ENCODE results near the gene DIPK1A. TPM values are rescaled to one million over a fixed set of nuclear protein-coding genes. Genes with fewer than 3 reads are reported as not detected.

Gene DIPK1A
- 10 to 100 TPM; 17.7 to 19.1 TPM for total RNA-seq

GRCh38 chr1:92961131-92961895, at the start of gene DIPK1A:
TSS of gene DIPK1A (minus strand) at chr1:92961462. CDS start at chr1:92961429, 33 bp downstream.
- ChIA-PET CTCF (interaction anchor here (0.6 to 6.7 kb wide), 28 partner anchors 12 to 476 kb away, joined by 3 to 47 read pairs (median 5); partner anchors contain the start of gene RPL5), POLR2A (interaction anchor here (0.6 to 1.0 kb wide), 3 partner anchors 14 to 96 kb away, joined by 3 to 5 read pairs (median 4); no protein-coding TSS in a partner anchor)
- H3K36me3 Mint-ChIP-seq (ENCODE audit: low read depth), result peaks cover 18% of the 10 kb centered on the region
- no peaks in the 10 kb centered on the region for H3K27me3 Mint-ChIP-seq
- H3K9me3 Mint-ChIP-seq, result no peaks in the 10 kb centered on the region
- H3K4me1 Mint-ChIP-seq, result peaks cover 31% of the 10 kb centered on the region
- H3K27ac Mint-ChIP-seq, result peak within 1 kb of the TSS; percentile 99
- peak; percentile 80 for DNase-seq
- H3K4me3 Mint-ChIP-seq, result peak within 1 kb of the TSS; percentile 82

GRCh38 chr1:93007941-93008577, 46.8 kb upstream of the DIPK1A start:
- Mint-ChIP-seq H3K36me3 (ENCODE audit: low read depth) (no peaks in the 10 kb centered on the region), H3K27me3 (peaks cover 14% of the 10 kb centered on the region), H3K9me3 (no peaks in the 10 kb centered on the region), H3K27ac (no peak overlapping the region), H3K4me1 (peaks cover 8% of the 10 kb centered on the region), H3K4me3 (no peak overlapping the region)
- ChIA-PET CTCF (interaction anchor here (0.9 to 3.0 kb wide), 6 partner anchors 11 to 54 kb away, joined by 3 to 10 read pairs (median 4); no protein-coding TSS in a partner anchor), POLR2A (no interaction called here)
- DNase-seq, result no peak

GRCh38 chr1:93005252-93005598, 44.0 kb upstream of the DIPK1A start:
- no peak overlapping the region for H3K27ac Mint-ChIP-seq
- no peak overlapping the region for H3K4me3 Mint-ChIP-seq
- ChIA-PET CTCF (interaction anchor here (0.7 to 3.5 kb wide), 4 partner anchors 9 to 146 kb away, joined by 3 to 21 read pairs (median 6); no protein-coding TSS in a partner anchor), POLR2A (no interaction called here)
- no peaks in the 10 kb centered on the region for H3K36me3 Mint-ChIP-seq (ENCODE audit: low read depth)
- peaks cover 3% of the 10 kb centered on the region for H3K4me1 Mint-ChIP-seq
- no peaks in the 10 kb centered on the region for H3K9me3 Mint-ChIP-seq
- DNase-seq, result no peak
- peaks cover 22% of the 10 kb centered on the region for H3K27me3 Mint-ChIP-seq

- Mint-ChIP-seq H3K27ac (no peak overlapping the region), H3K36me3 (ENCODE audit: low read depth) (no peaks in the 10 kb centered on the region), H3K4me1 (peaks cover 3% of the 10 kb centered on the region), H3K4me3 (no peak overlapping the region), H3K27me3 (peaks cover 22% of the 10 kb centered on the region), H3K9me3 (no peaks in the 10 kb centered on the region)
- CTCF ChIA-PET, result interaction anchor here (0.7 to 3.5 kb wide), 4 partner anchors 9 to 146 kb away, joined by 3 to 21 read pairs (median 6); no protein-coding TSS in a partner anchor
- no peak for DNase-seq
- POLR2A ChIA-PET, result no interaction called here
Observed at GRCh38 chr1:93004566-93005251, 43.4 kb upstream of the DIPK1A start.

- ChIA-PET CTCF (interaction anchor here (1.9 to 3.5 kb wide), 3 partner anchors 10 to 145 kb away, joined by 3 to 21 read pairs (median 10); no protein-coding TSS in a partner anchor), POLR2A (no interaction called here)
- H3K4me1 Mint-ChIP-seq, result peaks cover 3% of the 10 kb centered on the region
- DNase-seq, result no peak
- H3K27ac Mint-ChIP-seq, result no peak overlapping the region
- no peak overlapping the region for H3K4me3 Mint-ChIP-seq
- peaks cover 22% of the 10 kb centered on the region for H3K27me3 Mint-ChIP-seq
- H3K9me3 Mint-ChIP-seq, result no peaks in the 10 kb centered on the region
- no peaks in the 10 kb centered on the region for H3K36me3 Mint-ChIP-seq (ENCODE audit: low read depth)
Observed at GRCh38 chr1:93003981-93004380, 42.7 kb upstream of the DIPK1A start.

GRCh38 chr1:93002781-93003180, 41.5 kb upstream of the DIPK1A start:
- ChIA-PET CTCF (interaction anchor here (0.6 to 3.5 kb wide), 7 partner anchors 8 to 149 kb away, joined by 3 to 21 read pairs (median 4); no protein-coding TSS in a partner anchor), POLR2A (no interaction called here)
- H3K27ac Mint-ChIP-seq, result no peak overlapping the region
- no peaks in the 10 kb centered on the region for H3K36me3 Mint-ChIP-seq (ENCODE audit: low read depth)
- no peak overlapping the region for H3K4me3 Mint-ChIP-seq
- peaks cover 3% of the 10 kb centered on the region for H3K4me1 Mint-ChIP-seq
- H3K27me3 Mint-ChIP-seq, result peaks cover 22% of the 10 kb centered on the region
- H3K9me3 Mint-ChIP-seq, result no peaks in the 10 kb centered on the region
- DNase-seq, result no peak

- Mint-ChIP-seq H3K27ac (no peak overlapping the region), H3K27me3 (peaks cover 22% of the 10 kb centered on the region), H3K9me3 (no peaks in the 10 kb centered on the region), H3K36me3 (ENCODE audit: low read depth) (no peaks in the 10 kb centered on the region), H3K4me3 (no peak overlapping the region), H3K4me1 (peaks cover 3% of the 10 kb centered on the region)
- CTCF ChIA-PET, result interaction anchor here (0.7 to 1.6 kb wide), 2 partner anchors 19 to 40 kb away, joined by 3 read pairs; no protein-coding TSS in a partner anchor
- POLR2A ChIA-PET, result interaction anchor here (0.6 kb wide), 1 partner anchor 27 kb away, joined by 3 read pairs; no protein-coding TSS in a partner anchor
- DNase-seq, result no peak
Observed at GRCh38 chr1:93001893-93002292, 40.6 kb upstream of the DIPK1A start.

- CTCF ChIA-PET, result interaction anchor here (1.0 to 1.6 kb wide), 3 partner anchors 20 to 168 kb away, joined by 3 to 4 read pairs (median 3); no protein-coding TSS in a partner anchor
Observed at GRCh38 chr1:93000751-93001175, 39.5 kb upstream of the DIPK1A start.

GRCh38 chr1:93000291-93000690, 39.0 kb upstream of the DIPK1A start:
- no peak overlapping the region for H3K27ac Mint-ChIP-seq
- H3K27me3 Mint-ChIP-seq, result peaks cover 20% of the 10 kb centered on the region
- H3K9me3 Mint-ChIP-seq, result no peaks in the 10 kb centered on the region
- peaks cover 3% of the 10 kb centered on the region for H3K4me1 Mint-ChIP-seq
- CTCF ChIA-PET, result interaction anchor here (1.0 to 1.6 kb wide), 3 partner anchors 21 to 168 kb away, joined by 3 to 4 read pairs (median 3); no protein-coding TSS in a partner anchor
- POLR2A ChIA-PET, result no interaction called here
- no peak for DNase-seq
- H3K36me3 Mint-ChIP-seq (ENCODE audit: low read depth), result no peaks in the 10 kb centered on the region
- H3K4me3 Mint-ChIP-seq, result no peak overlapping the region

More at GRCh38 chr1:93000751-93001175, 39.5 kb upstream of the DIPK1A start:
- Mint-ChIP-seq H3K36me3 (ENCODE audit: low read depth) (no peaks in the 10 kb centered on the region), H3K4me3 (no peak overlapping the region), H3K4me1 (peaks cover 3% of the 10 kb centered on the region), H3K27me3 (peaks cover 21% of the 10 kb centered on the region), H3K9me3 (no peaks in the 10 kb centered on the region), H3K27ac (no peak overlapping the region)
- no peak for DNase-seq
- POLR2A ChIA-PET, result no interaction called here

GRCh38 chr1:92998821-92999220, 37.6 kb upstream of the DIPK1A start:
- H3K4me1 Mint-ChIP-seq, result peaks cover 13% of the 10 kb centered on the region

GRCh38 chr1:92995441-92996430, 34.5 kb upstream of the DIPK1A start:
- peaks cover 40% of the 10 kb centered on the region for H3K4me1 Mint-ChIP-seq
- H3K27me3 Mint-ChIP-seq, result no peaks in the 10 kb centered on the region
- peaks cover 5% of the 10 kb centered on the region for H3K9me3 Mint-ChIP-seq
- H3K4me3 Mint-ChIP-seq, result no peak overlapping the region
- H3K36me3 Mint-ChIP-seq (ENCODE audit: low read depth), result peaks cover 5% of the 10 kb centered on the region
- no peak for DNase-seq
- H3K27ac Mint-ChIP-seq, result peak overlapping the region; percentile 26
- ChIA-PET CTCF (interaction anchor here (0.6 to 3.8 kb wide), 2 partner anchors 24 to 156 kb away, joined by 4 to 80 read pairs; no protein-coding TSS in a partner anchor), POLR2A (interaction anchor here (0.6 kb wide), 1 partner anchor 93 kb away, joined by 4 read pairs; no protein-coding TSS in a partner anchor)

More at GRCh38 chr1:92998821-92999220, 37.6 kb upstream of the DIPK1A start:
- no peaks in the 10 kb centered on the region for H3K36me3 Mint-ChIP-seq (ENCODE audit: low read depth)
- CTCF ChIA-PET, result interaction anchor here (1.1 to 1.6 kb wide), 4 partner anchors 10 to 98 kb away, joined by 3 read pairs; no protein-coding TSS in a partner anchor
- DNase-seq, result no peak
- H3K4me3 Mint-ChIP-seq, result no peak overlapping the region
- H3K27ac Mint-ChIP-seq, result no peak overlapping the region
- no peaks in the 10 kb centered on the region for H3K9me3 Mint-ChIP-seq
- POLR2A ChIA-PET, result interaction anchor here (0.9 kb wide), 1 partner anchor 36 kb away, joined by 3 read pairs; no protein-coding TSS in a partner anchor
- peaks cover 9% of the 10 kb centered on the region for H3K27me3 Mint-ChIP-seq
